CD4-positive, alpha-beta T cell treated with Interleukin-2 at 100 ng/mL for 4 hours (primary cell): ENCODE measurements around the gene KATNAL2.
"Not testable (repeated sequence)": the region's sequence is repeated elsewhere in the genome, so short reads cannot be mapped to it uniquely, and the experiment has no call there.

Experiments used
- DNase-seq: peaks from one replicate; pipeline ENCODE4 v3.0.0-alpha.2; 2020; ENCODE audit warnings: low spot score

KATNAL2 gene

GRCh38 chr18:46939998-46940571 lies 22.7 kb downstream of the KATNAL2 start:
- no peak for DNase-seq

GRCh38 chr18:46942646-46943045 lies 25.2 kb downstream of the KATNAL2 start:
- DNase-seq, result no peak

- peak; percentile 51 for DNase-seq
These were observed 29.4 kb downstream of the KATNAL2 start for GRCh38 chr18:46946656-46947282.

GRCh38 chr18:46950064-46950656 lies 32.8 kb downstream of the KATNAL2 start:
- peak; percentile 7 for DNase-seq

- DNase-seq, result no peak
These were observed 35.8 kb downstream of the KATNAL2 start for GRCh38 chr18:46953195-46953594.

GRCh38 chr18:46958209-46958608 lies 40.8 kb downstream of the KATNAL2 start:
- DNase-seq, result no peak

GRCh38 chr18:46963656-46964578 lies 46.5 kb downstream of the KATNAL2 start:
- DNase-seq, result not testable (repeated sequence)

- not testable (repeated sequence) for DNase-seq
These were observed 47.3 kb downstream of the KATNAL2 start for GRCh38 chr18:46964579-46965293.

- DNase-seq, result not testable (repeated sequence)
These were observed 48.9 kb downstream of the KATNAL2 start for GRCh38 chr18:46966266-46966665.

GRCh38 chr18:46969551-46969950 lies 52.1 kb downstream of the KATNAL2 start:
- DNase-seq, result not testable (repeated sequence)

- DNase-seq, result not testable (repeated sequence)
These were observed 102.5 kb downstream of the KATNAL2 start for GRCh38 chr18:47019870-47020269.

- DNase-seq, result not testable (repeated sequence)
These were observed 103.4 kb downstream of the KATNAL2 start for GRCh38 chr18:47020757-47021156.

GRCh38 chr18:47022821-47023220 lies 105.4 kb downstream of the KATNAL2 start:
- not testable (repeated sequence) for DNase-seq

- DNase-seq, result not testable (repeated sequence)
These were observed 106.5 kb downstream of the KATNAL2 start for GRCh38 chr18:47023769-47024465.

GRCh38 chr18:47025557-47026174 lies 108.3 kb downstream of the KATNAL2 start:
- not testable (repeated sequence) for DNase-seq

- DNase-seq, result not testable (repeated sequence)
These were observed 111.3 kb downstream of the KATNAL2 start for GRCh38 chr18:47028738-47029137.

- not testable (repeated sequence) for DNase-seq
These were observed 112.4 kb downstream of the KATNAL2 start for GRCh38 chr18:47029684-47030353.

GRCh38 chr18:47030887-47031286 lies 113.5 kb downstream of the KATNAL2 start:
- DNase-seq, result not testable (repeated sequence)

GRCh38 chr18:47032945-47033344 lies 115.5 kb downstream of the KATNAL2 start:
- DNase-seq, result no peak

GRCh38 chr18:47034591-47034990 lies 117.2 kb downstream of the KATNAL2 start:
- DNase-seq, result not testable (repeated sequence)
